ENCODE data around the gene TBX6. TPM values are rescaled to one million over a fixed set of nuclear protein-coding genes. Genes with fewer than 3 reads are reported as not detected.
A peak's percentile ranks its signal among the peaks of the same experiment; 100 is the strongest.

TBX6 gene
- total and polyA plus RNA-seq, 2 donors from 2014 or later = 0.62 to 1.6 TPM

DNA sequence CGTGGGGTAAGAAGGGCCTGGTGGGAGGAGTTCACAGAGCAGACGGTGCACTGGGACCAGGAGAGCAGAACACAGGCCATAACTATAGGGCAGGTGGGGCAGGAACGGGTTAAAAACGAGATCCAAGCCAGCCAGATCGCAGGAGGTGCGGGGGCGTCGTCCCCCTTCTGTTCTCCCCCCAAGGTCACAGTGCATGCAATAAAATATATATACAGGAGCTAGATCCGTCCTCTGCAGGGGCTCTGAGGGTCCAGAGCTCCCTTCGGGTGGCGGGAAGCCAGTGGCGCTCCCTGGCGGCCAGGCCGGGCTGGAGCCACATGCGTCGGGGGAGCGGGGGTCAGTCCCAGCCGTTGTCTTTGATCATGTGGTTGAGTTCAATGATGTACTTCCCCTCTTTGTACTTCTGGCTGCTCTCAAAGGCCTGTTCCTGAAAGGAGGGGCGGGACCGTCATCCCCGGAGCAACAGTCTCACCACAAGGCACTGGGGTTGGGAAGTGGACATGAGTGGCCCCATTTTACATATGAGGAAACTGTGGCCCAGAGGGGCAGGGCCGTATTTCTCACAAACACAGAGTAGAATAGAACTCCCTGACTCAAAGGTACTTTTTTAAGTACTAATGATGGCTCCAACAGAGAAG is 768 bp upstream of the TBX6 start:
- intact Hi-C loops (cut with DNase I) = no loop called here
- H3K36me3 ChIP-seq (ENCODE audit: control insufficient read depth in 2 of 3, insufficient read depth in 3 of 3, low read length in 3 of 3) = peaks cover 4 to 10% (median 5%) of the 10 kb centered on the region in 3 donors
- H3K9ac ChIP-seq (ENCODE audit: low read length in 3 of 3) = peak overlapping the region in 2 of 3 donors; percentile 20 to 67
- TF ChIP-seq, protein P1, sequence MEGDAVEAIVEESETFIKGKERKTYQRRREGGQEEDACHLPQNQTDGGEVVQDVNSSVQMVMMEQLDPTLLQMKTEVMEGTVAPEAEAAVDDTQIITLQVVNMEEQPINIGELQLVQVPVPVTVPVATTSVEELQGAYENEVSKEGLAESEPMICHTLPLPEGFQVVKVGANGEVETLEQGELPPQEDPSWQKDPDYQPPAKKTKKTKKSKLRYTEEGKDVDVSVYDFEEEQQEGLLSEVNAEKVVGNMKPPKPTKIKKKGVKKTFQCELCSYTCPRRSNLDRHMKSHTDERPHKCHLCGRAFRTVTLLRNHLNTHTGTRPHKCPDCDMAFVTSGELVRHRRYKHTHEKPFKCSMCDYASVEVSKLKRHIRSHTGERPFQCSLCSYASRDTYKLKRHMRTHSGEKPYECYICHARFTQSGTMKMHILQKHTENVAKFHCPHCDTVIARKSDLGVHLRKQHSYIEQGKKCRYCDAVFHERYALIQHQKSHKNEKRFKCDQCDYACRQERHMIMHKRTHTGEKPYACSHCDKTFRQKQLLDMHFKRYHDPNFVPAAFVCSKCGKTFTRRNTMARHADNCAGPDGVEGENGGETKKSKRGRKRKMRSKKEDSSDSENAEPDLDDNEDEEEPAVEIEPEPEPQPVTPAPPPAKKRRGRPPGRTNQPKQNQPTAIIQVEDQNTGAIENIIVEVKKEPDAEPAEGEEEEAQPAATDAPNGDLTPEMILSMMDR (IDR thresholded peaks at IDR 0.05; ENCODE audit: borderline replicate concordance, extremely low read depth, insufficient read depth) = peak; percentile 31
- H3K27ac ChIP-seq (ENCODE audit: low read depth in 2 of 2, low read length in 2 of 2) = peak overlapping the region; percentile 62 to 76
- FAIRE-seq (no peak), DNase-seq (peak; percentile 80 to 92 (median 88))
- peaks cover 0 to 30% (median 16%) of the 10 kb centered on the region in 3 donors for H3K4me1 ChIP-seq (ENCODE audit: control insufficient read depth in 2 of 3, insufficient read depth in 2 of 3, low read depth in 1 of 3, low read length in 3 of 3)
- H3K9me3 ChIP-seq (ENCODE audit: control insufficient read depth in 2 of 3, insufficient read depth in 1 of 3, low read length in 3 of 3) = peaks cover 0 to 9% (median 0%) of the 10 kb centered on the region in 3 donors
- H3K4me3 ChIP-seq (ENCODE audit: low read length in 3 of 3) = peak overlapping the region; percentile 18 to 65 (median 51)
- H3K27me3 ChIP-seq (ENCODE audit: control insufficient read depth, insufficient read depth, low read length) = no peaks in the 10 kb centered on the region

GRCh38 chr16:30090610-30091331 is 953 bp downstream of the TBX6 start:
- no peaks in the 10 kb centered on the region for H3K27me3 ChIP-seq (ENCODE audit: control insufficient read depth, insufficient read depth, low read length)
- no peaks in the 10 kb centered on the region for H3K9me3 ChIP-seq (ENCODE audit: control insufficient read depth in 2 of 3, insufficient read depth in 1 of 3, low read length in 3 of 3)
- intact Hi-C loops (cut with DNase I) = no loop called here
- H3K27ac ChIP-seq (ENCODE audit: low read depth in 2 of 2, low read length in 2 of 2) = peak overlapping the region; percentile 3 to 76
- TF ChIP-seq, protein P1 (IDR thresholded peaks at IDR 0.05; ENCODE audit: borderline replicate concordance, extremely low read depth, insufficient read depth) = no peak
- peak overlapping the region in 1 of 3 donors; percentile 67 for H3K9ac ChIP-seq (ENCODE audit: low read length in 3 of 3)
- no peak overlapping the region for H3K4me3 ChIP-seq (ENCODE audit: low read length in 3 of 3)
- no peak for FAIRE-seq
- H3K36me3 ChIP-seq (ENCODE audit: control insufficient read depth in 2 of 3, insufficient read depth in 3 of 3, low read length in 3 of 3) = peaks cover 4 to 10% (median 5%) of the 10 kb centered on the region in 3 donors
- H3K4me1 ChIP-seq (ENCODE audit: control insufficient read depth in 2 of 3, insufficient read depth in 2 of 3, low read depth in 1 of 3, low read length in 3 of 3) = peaks cover 0 to 26% (median 16%) of the 10 kb centered on the region in 3 donors
- peak in 1 of 5 donors; percentile 75 for DNase-seq

DNA sequence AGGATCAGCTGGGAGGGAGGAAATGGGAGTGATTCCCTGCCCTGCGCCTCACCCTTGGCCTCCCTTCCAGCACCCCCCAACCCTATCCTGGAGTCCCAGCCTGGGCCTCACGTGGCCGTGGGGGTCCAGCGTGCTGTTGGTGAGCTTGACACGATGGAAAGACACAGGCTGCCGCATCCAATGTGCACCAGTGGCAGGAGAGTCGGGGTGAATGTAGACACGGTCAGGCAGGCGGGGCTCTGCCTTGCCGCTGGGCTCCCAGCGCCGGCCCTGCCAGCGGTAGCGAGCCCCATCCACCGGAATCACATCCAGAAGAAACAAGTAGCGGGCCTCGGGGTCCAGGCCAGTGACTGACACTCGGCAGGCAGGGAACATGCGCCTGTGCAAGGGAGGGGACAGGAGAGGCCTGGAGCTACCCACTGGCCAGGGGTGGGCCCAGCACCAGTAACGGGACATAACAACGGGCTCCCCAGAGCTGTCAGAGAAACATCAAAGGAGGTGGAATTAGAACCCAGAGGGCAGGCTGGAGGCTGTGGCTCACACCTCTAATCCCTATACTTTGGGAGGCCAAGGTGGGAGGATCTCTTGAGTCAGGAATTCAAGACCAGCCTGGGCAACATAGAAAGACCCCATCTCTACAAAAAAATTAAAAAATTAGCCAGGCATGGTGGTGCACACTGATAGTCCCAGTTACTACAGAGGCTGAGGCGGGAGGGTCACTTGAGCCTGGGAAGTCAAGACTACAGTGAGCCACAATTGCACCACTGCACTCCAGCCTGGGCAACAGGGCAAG is 2.7 kb downstream of the TBX6 start:
- Histone ChIP-seq H3K9ac (ENCODE audit: low read length in 3 of 3) (no peak overlapping the region), H3K27ac (ENCODE audit: low read depth in 2 of 2, low read length in 2 of 2) (no peak overlapping the region), H3K9me3 (ENCODE audit: control insufficient read depth in 2 of 3, insufficient read depth in 1 of 3, low read length in 3 of 3) (no peaks in the 10 kb centered on the region), H3K4me1 (ENCODE audit: control insufficient read depth in 2 of 3, insufficient read depth in 2 of 3, low read depth in 1 of 3, low read length in 3 of 3) (peaks cover 0 to 15% (median 5%) of the 10 kb centered on the region in 3 donors), H3K36me3 (ENCODE audit: control insufficient read depth in 2 of 3, insufficient read depth in 3 of 3, low read length in 3 of 3) (peaks cover 1 to 10% (median 6%) of the 10 kb centered on the region in 3 donors), H3K27me3 (ENCODE audit: control insufficient read depth, insufficient read depth, low read length) (no peaks in the 10 kb centered on the region), H3K4me3 (ENCODE audit: low read length in 3 of 3) (no peak overlapping the region)
- FAIRE-seq (no peak), DNase-seq (no peak)
- TF ChIP-seq, protein P1 (IDR thresholded peaks at IDR 0.05; ENCODE audit: borderline replicate concordance, extremely low read depth, insufficient read depth) = no peak
- intact Hi-C loops (cut with DNase I) = no loop called here

Data from kidney (tissue), 14 donors.